Tibial nerve (tissue), 4 donors: ENCODE results near the gene MRPL9.

Experiments
- EP300 ChIP-seq, 2 donors: sonication (generic); formaldehyde crosslinking; IDR thresholded peaks; one replicate each; pipeline ENCODE4 v1.6.1; 2017; ENCODE audit warnings: antibody characterized with exemption in 2 of 2, mild to moderate bottlenecking in 1 of 2
- POLR2A ChIP-seq, 2 donors: fragments of 450-650 bp; IDR thresholded peaks; one replicate each; pipeline ENCODE4 v1.6.1; 2017; ENCODE audit warnings: antibody characterized with exemption in 2 of 2, mild to moderate bottlenecking in 2 of 2, moderate library complexity in 2 of 2
- TF ChIP-seq, protein P1 (sequence below), 5 experiments: fragments of 200-600 bp in 3 of 5; fragments of 450-650 bp in 2 of 5; sonication (generic) in 3 of 5; IDR thresholded peaks; one replicate each; pipeline ENCODE4 v1.5.1; 2016 to 2019; ENCODE audit warnings: antibody characterized with exemption in 5 of 5, mild to moderate bottlenecking in 3 of 5, moderate library complexity in 2 of 5

DNA sequence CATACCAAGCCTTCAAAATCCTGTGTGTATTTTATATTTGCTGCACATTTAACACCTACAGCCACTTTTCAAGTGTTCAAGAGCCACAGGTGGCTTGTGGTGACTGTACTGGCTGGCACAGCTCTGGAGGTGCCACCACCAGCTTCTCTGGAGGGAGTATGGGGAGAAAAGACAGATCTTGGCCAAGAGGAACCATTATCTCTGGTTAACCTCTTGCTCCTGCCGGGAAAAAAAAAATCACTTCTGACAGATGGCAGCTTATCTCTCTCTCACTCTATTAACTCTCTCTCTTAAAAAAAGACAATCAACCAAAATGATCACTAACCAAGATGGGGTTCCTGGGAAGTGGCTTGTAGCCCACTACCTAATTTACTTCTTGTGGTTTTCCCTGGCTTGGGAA, 43.2 kb downstream of the MRPL9 start:
- TF ChIP-seq, protein P1, sequence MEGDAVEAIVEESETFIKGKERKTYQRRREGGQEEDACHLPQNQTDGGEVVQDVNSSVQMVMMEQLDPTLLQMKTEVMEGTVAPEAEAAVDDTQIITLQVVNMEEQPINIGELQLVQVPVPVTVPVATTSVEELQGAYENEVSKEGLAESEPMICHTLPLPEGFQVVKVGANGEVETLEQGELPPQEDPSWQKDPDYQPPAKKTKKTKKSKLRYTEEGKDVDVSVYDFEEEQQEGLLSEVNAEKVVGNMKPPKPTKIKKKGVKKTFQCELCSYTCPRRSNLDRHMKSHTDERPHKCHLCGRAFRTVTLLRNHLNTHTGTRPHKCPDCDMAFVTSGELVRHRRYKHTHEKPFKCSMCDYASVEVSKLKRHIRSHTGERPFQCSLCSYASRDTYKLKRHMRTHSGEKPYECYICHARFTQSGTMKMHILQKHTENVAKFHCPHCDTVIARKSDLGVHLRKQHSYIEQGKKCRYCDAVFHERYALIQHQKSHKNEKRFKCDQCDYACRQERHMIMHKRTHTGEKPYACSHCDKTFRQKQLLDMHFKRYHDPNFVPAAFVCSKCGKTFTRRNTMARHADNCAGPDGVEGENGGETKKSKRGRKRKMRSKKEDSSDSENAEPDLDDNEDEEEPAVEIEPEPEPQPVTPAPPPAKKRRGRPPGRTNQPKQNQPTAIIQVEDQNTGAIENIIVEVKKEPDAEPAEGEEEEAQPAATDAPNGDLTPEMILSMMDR (IDR thresholded peaks at IDR 0.05), result no peak
- no peak for TF ChIP-seq POLR2A (IDR thresholded peaks at IDR 0.05)
- no peak for TF ChIP-seq EP300 (IDR thresholded peaks at IDR 0.05)
